ENCODE measurements around the gene VWA8.
"Not testable (repeated sequence)": the region's sequence is repeated elsewhere in the genome, so short reads cannot be mapped to it uniquely, and the experiment has no call there.

Gene VWA8

GRCh38 chr13:41934994-41935393, 25.9 kb downstream of the VWA8 start:
- no peak for DNase-seq
- intact Hi-C loops (cut with DNase I) = no loop called here

GRCh38 chr13:41934120-41934519, 26.8 kb downstream of the VWA8 start:
- intact Hi-C loops (cut with DNase I) = no loop called here

GRCh38 chr13:41931337-41931736, 29.6 kb downstream of the VWA8 start:
- intact Hi-C loops (cut with DNase I) = no loop called here
- DNase-seq = no peak

More at GRCh38 chr13:41934120-41934519, 26.8 kb downstream of the VWA8 start:
- no peak for DNase-seq

- no peak for DNase-seq
- intact Hi-C loops (cut with DNase I) = no loop called here
Observed at GRCh38 chr13:41930154-41930553, 30.8 kb downstream of the VWA8 start.

- no peak for DNase-seq
- intact Hi-C loops (cut with DNase I) = no loop called here
Observed at GRCh38 chr13:41928323-41928722, 32.6 kb downstream of the VWA8 start.

GRCh38 chr13:41925014-41925413, 35.9 kb downstream of the VWA8 start:
- intact Hi-C loops (cut with DNase I) = no loop called here
- no peak for DNase-seq

GRCh38 chr13:41922894-41923293, 38.0 kb downstream of the VWA8 start:
- intact Hi-C loops (cut with DNase I); DNase-seq: not testable (repeated sequence)

GRCh38 chr13:41919741-41920487, 41.0 kb downstream of the VWA8 start:
- DNase-seq = no peak
- intact Hi-C loops (cut with DNase I) = no loop called here

- intact Hi-C loops (cut with DNase I) = no loop called here
- DNase-seq = no peak
Observed at GRCh38 chr13:41919031-41919740, 41.7 kb downstream of the VWA8 start.

GRCh38 chr13:41917641-41918040, 43.3 kb downstream of the VWA8 start:
- no peak for DNase-seq
- intact Hi-C loops (cut with DNase I) = no loop called here

GRCh38 chr13:41916173-41916954, 44.5 kb downstream of the VWA8 start:
- no peak for DNase-seq
- intact Hi-C loops (cut with DNase I) = no loop called here

- intact Hi-C loops (cut with DNase I) = no loop called here
Observed at GRCh38 chr13:41915081-41915480, 45.8 kb downstream of the VWA8 start.

GRCh38 chr13:41914552-41914951, 46.4 kb downstream of the VWA8 start:
- no peak for DNase-seq
- intact Hi-C loops (cut with DNase I) = no loop called here

More at GRCh38 chr13:41915081-41915480, 45.8 kb downstream of the VWA8 start:
- no peak for DNase-seq

- intact Hi-C loops (cut with DNase I) = no loop called here
- DNase-seq = no peak
Observed at GRCh38 chr13:41909506-41909905, 51.4 kb downstream of the VWA8 start.

- DNase-seq = no peak
- intact Hi-C loops (cut with DNase I) = no loop called here
Observed at GRCh38 chr13:41905600-41906254, 55.2 kb downstream of the VWA8 start.

GRCh38 chr13:41900918-41901317, 60.0 kb downstream of the VWA8 start:
- DNase-seq = no peak
- intact Hi-C loops (cut with DNase I) = no loop called here

GRCh38 chr13:41898411-41898810, 62.5 kb downstream of the VWA8 start:
- DNase-seq; intact Hi-C loops (cut with DNase I): not testable (repeated sequence)

- intact Hi-C loops (cut with DNase I) = no loop called here
- DNase-seq = no peak
Observed at GRCh38 chr13:41897126-41897525, 63.8 kb downstream of the VWA8 start.

GRCh38 chr13:41895478-41895877, 65.4 kb downstream of the VWA8 start:
- DNase-seq = no peak
- intact Hi-C loops (cut with DNase I) = no loop called here
